HEK293T (cell line): ENCODE results near the gene IRX3.

ENCODE experiments used
- SP1 ChIP-seq: fragments of 450-650 bp; IDR thresholded peaks from 2 replicates; pipeline ENCODE4 v1.6.1; 2017
- SUZ12 ChIP-seq: fragments of 450-650 bp; IDR thresholded peaks from 2 replicates; pipeline ENCODE4 v1.6.1; 2016; ENCODE audit warnings: mild to moderate bottlenecking

DNA sequence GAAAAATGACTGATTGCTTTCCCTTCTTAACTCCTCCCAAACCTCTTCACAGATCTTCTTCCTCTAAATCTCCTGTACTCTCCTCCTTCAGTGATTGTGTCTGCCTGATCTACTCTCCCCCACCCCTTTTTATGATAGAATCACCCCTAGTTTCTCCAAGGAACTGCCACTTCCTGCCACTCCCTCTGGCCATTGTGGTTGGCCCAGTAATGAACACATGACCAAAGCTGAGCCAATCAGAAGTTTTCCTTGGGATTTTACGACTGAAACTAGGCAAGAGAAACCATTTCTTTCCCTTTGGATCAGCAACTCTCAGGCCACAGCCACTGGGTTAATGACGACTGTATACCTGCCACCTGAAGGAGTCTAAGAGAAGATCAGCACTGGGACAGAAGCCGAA, 15.9 kb downstream of the IRX3 start:
- TF ChIP-seq SUZ12 (no peak), SP1 (no peak)
